HG03342 (cell line): ENCODE measurements around the gene CMC1.
"Not testable (repeated sequence)": the region's sequence is repeated elsewhere in the genome, so short reads cannot be mapped to it uniquely, and the experiment has no call there.

Experiments used
- ATAC-seq: cut with Tn5 transposase; IDR thresholded peaks from one replicate; pipeline ENCODE4 v1.9.1; 2021; ENCODE audit warnings: mild to moderate bottlenecking, moderate library complexity; ENCODE audit not compliant: unreplicated experiment

The CMC1 gene

GRCh38 chr3:28243424-28244106 lies 2.1 kb downstream of the CMC1 start:
- no peak for ATAC-seq

- no peak for ATAC-seq
Observed at GRCh38 chr3:28244491-28244890, 3.1 kb downstream of the CMC1 start.

DNA sequence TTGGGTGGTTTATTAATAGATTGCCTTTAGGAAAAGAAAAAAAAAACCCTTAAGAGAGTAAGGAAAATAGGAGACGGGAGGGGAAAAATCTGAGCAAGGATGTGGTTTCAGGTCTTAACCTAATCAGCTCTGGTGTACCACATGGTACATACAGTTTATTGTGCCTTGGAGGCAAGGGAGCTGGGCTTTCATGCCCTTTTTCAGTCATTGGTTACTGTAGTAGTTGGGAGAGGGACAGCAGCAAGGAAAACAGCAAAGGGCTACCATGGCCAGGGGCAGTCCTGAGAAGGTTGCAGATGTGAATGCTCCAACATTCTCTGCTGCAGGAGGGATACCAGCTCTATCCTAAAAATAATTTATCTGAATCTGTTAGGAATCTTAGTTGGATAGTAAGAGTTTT lies 5.9 kb downstream of the CMC1 start:
- no peak for ATAC-seq

DNA sequence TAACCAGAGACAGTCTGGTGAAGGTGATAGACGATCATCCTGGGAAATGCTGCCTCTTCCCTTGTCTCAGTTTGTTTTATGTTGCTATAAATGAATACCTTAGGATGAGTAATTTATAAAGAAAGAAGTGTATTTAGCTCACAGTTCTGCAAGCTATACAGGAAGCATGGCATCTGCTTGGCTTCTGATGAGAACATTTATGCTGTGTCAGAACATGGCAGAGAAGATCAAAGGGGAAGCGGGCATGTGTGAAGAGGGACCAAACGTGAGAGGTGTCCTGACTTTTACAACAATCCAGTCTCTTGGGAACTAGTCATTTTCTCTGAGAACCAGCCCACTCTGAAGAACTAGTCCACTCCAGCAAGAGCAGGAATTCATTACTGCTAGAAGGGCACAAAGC lies 9.6 kb downstream of the CMC1 start:
- ATAC-seq: no peak

- no peak for ATAC-seq
Observed at GRCh38 chr3:28252001-28252431, 10.6 kb downstream of the CMC1 start.

DNA sequence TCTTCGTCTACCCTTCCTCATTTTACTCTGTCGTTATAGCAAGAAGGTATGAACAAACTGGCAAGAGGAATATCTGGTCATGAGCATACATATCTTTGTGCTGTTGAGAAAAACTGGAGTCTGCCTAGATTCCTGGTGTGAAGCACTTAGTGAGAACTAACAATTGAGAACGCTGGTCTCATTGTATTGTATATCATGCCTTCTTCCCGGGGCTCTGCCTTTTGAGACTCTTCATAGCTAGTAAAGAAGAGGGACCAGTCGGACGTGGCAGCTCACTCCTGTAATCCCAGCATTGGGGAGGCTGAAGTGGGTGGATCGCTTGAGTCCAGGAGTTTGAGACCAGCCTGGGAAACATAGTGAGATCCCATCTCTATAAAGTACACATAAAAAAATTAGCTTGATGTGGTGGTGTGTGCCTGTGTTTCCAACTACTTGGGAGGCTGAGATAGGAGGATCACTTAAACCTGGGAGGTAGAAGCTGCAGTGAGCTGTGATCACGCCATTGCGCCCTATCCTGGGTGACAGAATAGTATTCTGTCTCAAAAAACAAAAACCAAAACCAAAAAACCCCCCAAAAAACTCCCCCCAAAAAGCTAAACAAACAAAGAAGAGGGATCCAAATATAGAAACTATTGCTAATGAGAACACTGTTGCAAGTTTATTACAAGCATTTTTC lies 11.8 kb downstream of the CMC1 start:
- ATAC-seq: no peak

DNA sequence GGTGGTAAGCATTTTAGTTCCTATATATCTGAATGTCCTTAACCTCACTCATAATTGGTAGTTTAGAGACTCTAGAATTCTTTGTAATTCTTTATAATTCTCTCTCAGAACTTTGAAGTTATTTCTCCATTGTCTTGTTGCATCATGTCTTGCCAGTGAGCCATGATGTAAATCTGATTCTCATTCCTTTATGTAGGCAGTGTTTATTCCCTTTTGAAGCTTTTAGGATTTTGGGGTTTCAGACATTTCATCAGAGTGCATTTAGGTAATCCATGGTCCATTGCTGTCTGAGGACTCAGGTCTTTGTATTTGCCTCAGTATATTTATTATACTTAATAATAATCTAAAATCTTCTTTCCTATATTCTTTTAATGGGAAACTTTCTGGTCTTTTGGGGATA lies 20.6 kb downstream of the CMC1 start:
- ATAC-seq: no peak

- ATAC-seq: no peak
Observed at GRCh38 chr3:28265641-28266040, 24.2 kb downstream of the CMC1 start.

- no peak for ATAC-seq
Observed at GRCh38 chr3:28267984-28268849, 26.8 kb downstream of the CMC1 start.

DNA sequence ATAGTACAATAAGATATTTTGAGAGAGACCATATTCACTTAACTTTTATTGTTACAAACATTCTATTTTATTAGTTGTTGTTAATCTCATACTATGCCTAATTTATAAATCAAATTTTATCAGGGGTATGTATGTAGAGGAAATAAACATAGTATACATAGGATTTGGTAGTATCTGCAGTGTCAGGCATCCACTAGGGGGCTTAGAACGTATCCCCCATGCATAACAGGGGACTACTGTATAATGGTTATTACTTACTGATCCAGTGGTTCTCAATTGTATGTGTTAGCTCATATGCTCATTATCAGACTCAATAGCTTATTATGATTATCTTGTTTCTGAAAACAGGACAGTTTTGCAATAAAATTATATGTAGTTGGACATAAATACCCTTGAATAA lies 27.6 kb downstream of the CMC1 start:
- ATAC-seq: no peak

- not testable (repeated sequence) for ATAC-seq
Observed at GRCh38 chr3:28269884-28270283, 28.5 kb downstream of the CMC1 start.

DNA sequence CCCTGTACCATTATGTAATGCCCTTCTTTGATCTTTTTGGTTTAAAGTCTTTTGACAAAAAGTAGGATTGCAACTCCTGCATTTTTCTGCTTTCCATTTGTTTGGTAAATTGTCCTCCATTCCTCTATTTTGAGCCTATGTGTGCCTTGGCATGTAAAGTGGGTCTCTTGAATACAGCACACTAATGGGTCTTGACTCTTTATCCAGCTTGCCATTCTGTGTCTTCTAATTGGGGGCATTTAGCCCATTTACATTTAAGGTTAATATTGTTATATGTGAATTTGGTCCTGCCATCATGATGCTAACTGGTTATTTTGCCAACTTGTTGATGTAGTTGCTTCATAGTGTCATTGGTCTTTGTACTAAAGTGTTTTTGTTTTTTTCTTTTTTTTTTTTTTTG lies 32.4 kb downstream of the CMC1 start:
- no peak for ATAC-seq

GRCh38 chr3:28278918-28279317 lies 37.5 kb downstream of the CMC1 start:
- ATAC-seq: no peak

- ATAC-seq: no peak
Observed at GRCh38 chr3:28279770-28280169, 38.4 kb downstream of the CMC1 start.

- no peak for ATAC-seq
Observed at GRCh38 chr3:28280781-28281180, 39.4 kb downstream of the CMC1 start.

DNA sequence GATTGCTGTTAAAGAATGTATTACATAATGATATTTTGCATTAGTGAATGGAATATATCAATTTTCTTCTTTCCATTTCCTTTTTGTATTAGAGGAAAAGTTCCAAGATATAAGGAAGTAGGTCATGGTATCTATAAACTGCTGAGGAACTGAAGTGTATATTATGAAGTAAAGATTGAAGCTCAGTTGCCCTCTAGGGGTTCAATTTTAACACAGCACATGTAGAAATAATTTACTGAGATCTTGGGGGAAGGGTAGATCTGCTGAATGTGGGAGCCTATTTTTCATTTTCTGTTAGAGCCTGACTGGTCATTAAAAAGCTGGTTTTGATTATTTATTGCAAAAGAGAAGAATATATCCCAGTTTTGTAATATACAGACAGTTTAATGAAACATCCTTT lies 45.2 kb downstream of the CMC1 start:
- peak; percentile 94 for ATAC-seq

- ATAC-seq: no peak
Observed at GRCh38 chr3:28287046-28287445, 45.6 kb downstream of the CMC1 start.

- no peak for ATAC-seq
Observed at GRCh38 chr3:28290863-28291300, 49.5 kb downstream of the CMC1 start.

- no peak for ATAC-seq
Observed at GRCh38 chr3:28291577-28291976, 50.2 kb downstream of the CMC1 start.

- no peak for ATAC-seq
Observed at GRCh38 chr3:28292622-28293021, 51.2 kb downstream of the CMC1 start.

GRCh38 chr3:28294667-28295413 lies 53.4 kb downstream of the CMC1 start:
- no peak for ATAC-seq
